HL-60 (cell line): ENCODE measurements around the gene CSGALNACT2.

Experiments used
- DNase-seq, 2 experiments: peaks; one replicate each; pipeline ENCODE4 v3.0.0-alpha.2; 2010 to 2020; ENCODE audit warnings: low read depth in 1 of 2, low spot score in 1 of 2
- H3K27ac ChIP-seq: fragments of 250-450 bp; sonication (Bioruptor Pico); replicated peaks from 2 replicates; pipeline ENCODE4 v1.5.1; 2020; ENCODE audit warnings: mild to moderate bottlenecking, moderate library complexity
- H3K27me3 ChIP-seq: fragments of 250-450 bp; sonication (Bioruptor Pico); 2 replicates; pipeline ENCODE4 v1.5.1; 2021; ENCODE audit warnings: mild to moderate bottlenecking, moderate library complexity; ENCODE audit not compliant: insufficient read depth, poor library complexity, severe bottlenecking
- H3K4me3 ChIP-seq: replicated peaks from 2 replicates; pipeline ENCODE4 v1.5.1; 2011; ENCODE audit warnings: mild to moderate bottlenecking, control low read depth, low read length; ENCODE audit not compliant: insufficient read depth
- GABPA ChIP-seq: IDR thresholded peaks from 2 replicates; pipeline ENCODE4 v1.6.1; 2012; ENCODE audit warnings: low read depth
- POLR2AphosphoS5 ChIP-seq: IDR thresholded peaks from 2 replicates; pipeline ENCODE4 v1.6.1; 2012; ENCODE audit warnings: low read depth
- SPI1 ChIP-seq: IDR thresholded peaks from 2 replicates; pipeline ENCODE4 v1.6.1; 2012; ENCODE audit warnings: low read depth, mild to moderate bottlenecking, borderline replicate concordance
- TF ChIP-seq, protein P1 (sequence below): IDR thresholded peaks from one replicate; pipeline ENCODE4 v1.5.1; 2011; ENCODE audit warnings: low read length, control low read depth, inconsistent platforms; ENCODE audit not compliant: insufficient read depth
- TF ChIP-seq, protein P2 (sequence below): IDR thresholded peaks from 2 replicates; pipeline ENCODE4 v1.6.1; 2012; ENCODE audit warnings: low read depth; ENCODE audit not compliant: insufficient replicate concordance

Gene CSGALNACT2

DNA sequence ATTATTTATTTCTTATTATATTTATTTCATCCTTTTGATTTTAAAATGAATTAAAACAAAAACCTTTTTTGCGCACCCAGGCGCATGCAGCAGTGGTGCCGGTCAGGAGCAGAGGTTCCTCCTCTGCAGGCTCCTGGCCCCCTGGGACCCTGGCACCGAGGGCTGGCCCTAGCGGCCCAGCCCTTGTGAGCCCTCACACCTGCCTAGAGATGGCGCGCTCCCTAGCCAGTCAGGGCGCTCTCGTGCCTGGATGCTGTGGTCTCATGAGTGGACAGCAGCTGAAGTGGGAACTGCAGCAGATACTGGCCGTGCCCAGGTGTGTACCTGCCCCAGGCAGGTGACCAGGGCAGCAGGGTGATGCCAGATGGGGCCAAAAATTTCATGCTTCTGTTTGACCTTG, 47.6 kb upstream of the CSGALNACT2 start:
- Histone ChIP-seq H3K4me3 (no peak overlapping the region), H3K27me3 (no peaks in the 10 kb centered on the region), H3K27ac (no peak overlapping the region)
- DNase-seq, result no peak
- TF ChIP-seq, protein P1, sequence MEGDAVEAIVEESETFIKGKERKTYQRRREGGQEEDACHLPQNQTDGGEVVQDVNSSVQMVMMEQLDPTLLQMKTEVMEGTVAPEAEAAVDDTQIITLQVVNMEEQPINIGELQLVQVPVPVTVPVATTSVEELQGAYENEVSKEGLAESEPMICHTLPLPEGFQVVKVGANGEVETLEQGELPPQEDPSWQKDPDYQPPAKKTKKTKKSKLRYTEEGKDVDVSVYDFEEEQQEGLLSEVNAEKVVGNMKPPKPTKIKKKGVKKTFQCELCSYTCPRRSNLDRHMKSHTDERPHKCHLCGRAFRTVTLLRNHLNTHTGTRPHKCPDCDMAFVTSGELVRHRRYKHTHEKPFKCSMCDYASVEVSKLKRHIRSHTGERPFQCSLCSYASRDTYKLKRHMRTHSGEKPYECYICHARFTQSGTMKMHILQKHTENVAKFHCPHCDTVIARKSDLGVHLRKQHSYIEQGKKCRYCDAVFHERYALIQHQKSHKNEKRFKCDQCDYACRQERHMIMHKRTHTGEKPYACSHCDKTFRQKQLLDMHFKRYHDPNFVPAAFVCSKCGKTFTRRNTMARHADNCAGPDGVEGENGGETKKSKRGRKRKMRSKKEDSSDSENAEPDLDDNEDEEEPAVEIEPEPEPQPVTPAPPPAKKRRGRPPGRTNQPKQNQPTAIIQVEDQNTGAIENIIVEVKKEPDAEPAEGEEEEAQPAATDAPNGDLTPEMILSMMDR, result no peak
- TF ChIP-seq SPI1, result no peak
- TF ChIP-seq, protein P2, sequence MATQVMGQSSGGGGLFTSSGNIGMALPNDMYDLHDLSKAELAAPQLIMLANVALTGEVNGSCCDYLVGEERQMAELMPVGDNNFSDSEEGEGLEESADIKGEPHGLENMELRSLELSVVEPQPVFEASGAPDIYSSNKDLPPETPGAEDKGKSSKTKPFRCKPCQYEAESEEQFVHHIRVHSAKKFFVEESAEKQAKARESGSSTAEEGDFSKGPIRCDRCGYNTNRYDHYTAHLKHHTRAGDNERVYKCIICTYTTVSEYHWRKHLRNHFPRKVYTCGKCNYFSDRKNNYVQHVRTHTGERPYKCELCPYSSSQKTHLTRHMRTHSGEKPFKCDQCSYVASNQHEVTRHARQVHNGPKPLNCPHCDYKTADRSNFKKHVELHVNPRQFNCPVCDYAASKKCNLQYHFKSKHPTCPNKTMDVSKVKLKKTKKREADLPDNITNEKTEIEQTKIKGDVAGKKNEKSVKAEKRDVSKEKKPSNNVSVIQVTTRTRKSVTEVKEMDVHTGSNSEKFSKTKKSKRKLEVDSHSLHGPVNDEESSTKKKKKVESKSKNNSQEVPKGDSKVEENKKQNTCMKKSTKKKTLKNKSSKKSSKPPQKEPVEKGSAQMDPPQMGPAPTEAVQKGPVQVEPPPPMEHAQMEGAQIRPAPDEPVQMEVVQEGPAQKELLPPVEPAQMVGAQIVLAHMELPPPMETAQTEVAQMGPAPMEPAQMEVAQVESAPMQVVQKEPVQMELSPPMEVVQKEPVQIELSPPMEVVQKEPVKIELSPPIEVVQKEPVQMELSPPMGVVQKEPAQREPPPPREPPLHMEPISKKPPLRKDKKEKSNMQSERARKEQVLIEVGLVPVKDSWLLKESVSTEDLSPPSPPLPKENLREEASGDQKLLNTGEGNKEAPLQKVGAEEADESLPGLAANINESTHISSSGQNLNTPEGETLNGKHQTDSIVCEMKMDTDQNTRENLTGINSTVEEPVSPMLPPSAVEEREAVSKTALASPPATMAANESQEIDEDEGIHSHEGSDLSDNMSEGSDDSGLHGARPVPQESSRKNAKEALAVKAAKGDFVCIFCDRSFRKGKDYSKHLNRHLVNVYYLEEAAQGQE, result no peak
- TF ChIP-seq GABPA, result no peak
- TF ChIP-seq POLR2AphosphoS5, result no peak

DNA sequence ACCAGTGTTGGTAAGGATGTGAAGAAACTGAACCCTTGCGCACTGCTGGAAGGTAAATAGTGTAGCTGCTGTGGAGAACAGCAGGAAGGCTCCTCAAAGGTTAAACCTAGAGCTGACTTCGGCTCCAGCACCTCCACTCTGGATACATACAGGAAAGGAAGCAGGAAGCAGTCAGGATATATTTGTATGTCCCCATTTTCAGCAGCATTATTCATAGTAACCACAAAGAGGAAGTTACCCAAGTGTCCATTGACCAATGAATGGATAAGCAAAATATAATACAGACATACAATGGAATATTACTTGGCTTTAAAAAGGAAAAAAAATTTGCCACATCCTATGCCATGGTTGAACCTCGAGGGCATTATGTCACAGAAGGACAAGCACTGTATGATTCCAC, 46.4 kb upstream of the CSGALNACT2 start:
- H3K27me3 ChIP-seq, result no peaks in the 10 kb centered on the region
- H3K4me3 ChIP-seq, result no peak overlapping the region
- TF ChIP-seq, protein P2, result no peak
- TF ChIP-seq GABPA (no peak), SPI1 (no peak), POLR2AphosphoS5 (no peak; the same call in 1 of the 2 replicates)
- TF ChIP-seq, protein P1, result no peak
- peak; percentile 47 to 67 for DNase-seq
- no peak overlapping the region for H3K27ac ChIP-seq

GRCh38 chr10:43093423-43094076, 44.7 kb upstream of the CSGALNACT2 start:
- Histone ChIP-seq H3K27ac (no peak overlapping the region), H3K27me3 (no peaks in the 10 kb centered on the region), H3K4me3 (no peak overlapping the region)
- DNase-seq, result peak in 1 of 2 experiments; percentile 65
- no peak for TF ChIP-seq SPI1
- no peak for TF ChIP-seq POLR2AphosphoS5
- TF ChIP-seq, protein P1, result no peak
- no peak for TF ChIP-seq GABPA
- TF ChIP-seq, protein P2, result peak; percentile 84
